ENCODE results near the gene SLC24A4.
"Not testable (repeated sequence)": the region's sequence is repeated elsewhere in the genome, so short reads cannot be mapped to it uniquely, and the experiment has no call there.

The SLC24A4 gene

DNA sequence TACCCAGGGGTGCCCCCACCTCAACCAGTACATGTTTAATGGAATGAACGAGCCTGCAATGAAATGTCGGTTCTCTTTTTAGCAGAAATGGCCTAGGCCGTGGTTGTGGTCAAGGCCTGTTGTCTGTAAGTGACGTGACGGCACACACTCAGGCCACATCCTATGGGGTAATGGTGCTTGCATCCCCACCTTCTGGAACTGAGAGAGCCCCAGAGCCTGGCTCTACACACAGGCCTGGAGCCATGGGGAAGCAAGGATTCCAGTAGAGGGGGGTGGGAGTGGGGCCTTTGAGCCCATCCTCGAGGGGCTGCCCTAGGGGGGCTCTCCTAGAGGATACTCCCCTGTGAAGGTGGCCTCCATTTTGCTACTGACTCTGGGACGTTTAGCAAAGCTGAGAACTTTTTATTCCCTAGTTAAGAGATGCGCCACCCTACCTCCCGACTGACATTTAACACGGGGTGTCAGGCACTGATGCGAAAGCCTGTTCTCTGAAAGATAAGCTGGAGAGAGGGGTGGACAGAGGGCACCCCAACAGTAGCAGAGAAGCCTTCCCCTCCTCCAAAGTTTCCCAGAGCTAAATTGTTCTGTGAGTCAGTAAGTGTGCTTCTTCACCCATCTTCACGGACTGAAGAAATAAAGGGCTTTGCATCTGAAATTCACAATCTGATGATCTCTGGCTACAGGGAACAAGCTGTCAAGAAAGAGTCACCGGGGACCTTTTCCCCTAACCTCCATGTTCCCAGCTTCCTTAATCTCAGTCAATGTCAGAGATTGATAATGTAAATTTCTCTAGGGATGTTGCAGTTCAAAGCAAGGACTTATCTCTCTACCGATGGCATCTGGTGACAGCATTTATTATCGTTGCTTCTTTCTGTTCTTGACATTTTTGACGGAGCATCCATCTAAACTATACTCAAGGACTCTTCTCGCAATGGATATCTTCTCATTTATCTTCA lies 197.4 kb downstream of the SLC24A4 start:
- no peak for DNase-seq (ENCODE audit: low read depth)

DNA sequence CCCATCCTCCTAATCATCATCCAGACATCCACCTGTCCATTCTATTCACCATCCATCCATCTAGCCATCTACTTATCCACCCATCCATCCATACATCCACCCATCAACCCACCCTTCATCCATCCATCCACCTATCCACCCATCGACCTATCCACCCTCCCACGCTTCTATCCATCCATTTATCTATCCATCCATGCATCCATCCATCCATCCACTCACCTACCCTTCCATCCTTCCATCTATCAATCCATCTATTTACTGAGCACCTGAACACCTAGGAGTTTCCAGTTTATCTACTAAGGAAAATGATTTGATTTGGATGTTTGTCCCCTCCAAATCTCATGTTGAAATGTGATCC lies 198.1 kb downstream of the SLC24A4 start:
- no peak for DNase-seq (ENCODE audit: low read depth)

DNA sequence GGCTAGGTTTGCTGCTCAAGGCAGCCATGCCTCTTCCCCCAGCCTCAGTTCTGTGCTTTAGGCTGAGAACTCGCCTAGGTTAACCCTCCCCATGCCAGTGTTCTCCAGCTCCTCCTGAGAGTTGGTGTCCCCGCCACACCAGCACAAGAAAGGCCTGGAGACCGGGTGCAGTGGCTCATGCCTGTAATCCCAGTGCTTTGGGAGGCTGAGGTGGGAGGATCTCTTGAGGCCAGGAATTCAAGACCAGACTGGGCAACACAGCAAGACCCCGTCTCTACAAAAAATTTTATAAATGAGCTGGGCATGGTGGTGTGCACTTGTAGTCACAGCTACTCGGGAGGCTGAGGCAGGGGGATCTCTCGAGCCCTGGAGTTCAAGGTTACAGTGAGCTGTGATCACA lies 200.8 kb downstream of the SLC24A4 start:
- no peak for DNase-seq (ENCODE audit: low read depth)

DNA sequence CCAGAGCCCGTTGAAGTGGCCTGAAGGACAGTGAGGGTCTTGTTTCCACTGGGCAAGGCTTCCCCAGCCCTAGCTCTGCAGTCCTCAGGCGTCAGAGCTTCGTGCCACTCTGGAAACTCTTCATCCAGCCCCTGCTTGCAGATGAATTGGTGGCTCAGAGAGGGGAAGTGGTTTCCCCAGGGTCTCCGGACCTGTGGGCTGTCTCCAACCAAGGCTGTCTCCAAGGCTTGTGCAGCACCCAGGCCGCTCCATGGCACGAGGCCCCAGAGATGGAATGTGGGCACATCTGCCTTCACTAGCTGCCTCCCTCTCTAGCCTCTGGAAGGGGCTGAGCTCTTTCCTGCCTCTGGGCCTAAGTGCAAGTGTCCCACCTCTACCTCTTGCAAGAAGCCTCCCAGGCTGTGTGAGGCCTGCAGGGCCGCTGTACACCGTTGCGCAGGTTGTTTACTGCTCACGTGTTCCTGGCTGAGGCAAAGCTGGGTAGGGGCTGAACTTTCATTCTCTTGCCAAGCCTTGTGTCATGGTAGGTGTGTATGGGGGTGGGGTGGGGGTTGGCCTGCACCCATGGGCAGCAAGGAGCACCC lies 201.7 kb downstream of the SLC24A4 start:
- DNase-seq (ENCODE audit: low read depth): no peak

DNA sequence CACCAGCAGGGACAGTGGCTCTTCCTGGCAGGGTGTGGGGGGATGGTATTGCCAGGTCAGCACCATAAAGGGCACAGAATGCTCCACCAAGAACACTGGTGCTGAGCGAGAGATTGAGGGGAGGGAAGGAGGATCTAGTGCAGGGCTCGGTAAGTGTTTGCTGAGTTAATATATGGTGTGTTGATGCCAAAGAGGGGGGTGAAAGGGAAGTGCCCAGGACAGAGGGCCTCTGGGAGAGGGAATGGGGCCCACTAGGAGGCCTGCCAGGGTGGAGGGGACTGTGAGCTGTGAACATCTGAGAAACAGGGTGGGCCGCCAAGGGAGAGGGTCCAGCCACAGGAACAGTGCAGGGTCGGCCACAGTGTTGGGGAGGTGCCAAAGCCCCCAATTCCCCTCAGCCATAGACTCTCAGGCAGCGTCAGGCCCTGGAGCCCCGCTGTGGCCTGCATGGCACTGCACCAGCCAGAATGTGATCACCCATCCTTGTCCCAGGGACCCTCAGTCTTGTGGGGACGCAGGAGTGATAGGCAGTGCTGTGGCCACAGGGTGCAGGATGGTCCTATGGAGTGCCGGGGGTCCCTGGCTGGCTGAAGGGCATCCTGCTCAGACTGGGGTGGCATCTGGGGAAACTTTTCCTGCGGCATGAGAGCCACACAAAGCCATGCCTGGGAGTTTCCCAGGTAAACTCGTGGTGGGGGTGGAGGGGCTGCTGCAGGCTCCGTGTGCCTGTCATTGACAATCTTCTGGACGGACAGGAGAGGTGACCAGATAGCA lies 202.5 kb downstream of the SLC24A4 start:
- no peak for DNase-seq (ENCODE audit: low read depth)

DNA sequence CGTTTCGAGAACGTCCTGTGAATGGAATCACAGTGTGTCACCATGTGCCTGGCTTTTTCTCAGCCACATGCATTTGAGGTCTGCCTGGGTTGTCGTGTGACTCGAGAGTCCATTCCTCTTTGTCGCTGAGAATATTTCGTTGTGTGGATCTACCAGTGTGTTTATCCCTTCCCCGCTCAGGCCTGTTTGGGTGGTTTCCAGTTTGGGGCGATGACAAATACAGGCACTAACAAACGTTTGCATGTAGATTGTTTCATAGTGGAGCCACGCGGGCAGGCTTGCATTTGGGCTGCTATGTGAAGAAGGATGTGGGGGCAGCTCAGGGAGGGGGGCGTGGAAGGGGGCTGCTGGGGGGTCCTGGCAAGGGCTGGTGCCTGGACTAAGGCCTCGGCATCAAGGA lies 204.8 kb downstream of the SLC24A4 start:
- no peak for DNase-seq (ENCODE audit: low read depth)

DNA sequence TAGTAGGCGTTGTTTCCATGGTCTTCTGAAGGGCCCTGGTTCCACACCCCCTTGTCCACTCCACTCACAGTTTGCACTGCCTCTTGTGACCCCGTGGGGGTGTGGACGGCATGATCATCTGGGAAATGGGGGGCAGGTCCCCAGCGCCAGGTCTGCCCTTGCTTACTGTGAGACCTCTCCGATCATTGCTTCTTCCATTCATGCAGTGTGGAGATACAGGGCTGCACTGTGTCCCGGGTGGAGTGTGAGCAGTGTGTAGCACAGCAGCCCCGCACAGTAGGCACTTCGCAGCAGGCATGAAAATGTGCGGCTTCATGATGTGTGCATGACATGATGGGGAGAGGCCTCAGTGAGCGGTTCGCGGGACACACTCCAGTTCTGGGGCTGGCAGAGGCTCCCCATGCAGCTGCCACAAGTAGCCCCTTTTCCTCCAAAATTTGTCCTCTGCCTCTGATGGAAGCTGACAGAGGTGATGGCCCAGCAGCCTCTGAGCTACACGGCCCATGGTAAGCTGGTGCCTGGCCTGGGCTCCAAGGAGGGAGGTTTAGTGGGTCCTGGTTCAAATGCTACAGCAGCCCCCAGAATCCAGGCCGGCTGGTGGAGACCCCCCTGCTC lies 205.6 kb downstream of the SLC24A4 start:
- DNase-seq (ENCODE audit: low read depth): no peak

DNA sequence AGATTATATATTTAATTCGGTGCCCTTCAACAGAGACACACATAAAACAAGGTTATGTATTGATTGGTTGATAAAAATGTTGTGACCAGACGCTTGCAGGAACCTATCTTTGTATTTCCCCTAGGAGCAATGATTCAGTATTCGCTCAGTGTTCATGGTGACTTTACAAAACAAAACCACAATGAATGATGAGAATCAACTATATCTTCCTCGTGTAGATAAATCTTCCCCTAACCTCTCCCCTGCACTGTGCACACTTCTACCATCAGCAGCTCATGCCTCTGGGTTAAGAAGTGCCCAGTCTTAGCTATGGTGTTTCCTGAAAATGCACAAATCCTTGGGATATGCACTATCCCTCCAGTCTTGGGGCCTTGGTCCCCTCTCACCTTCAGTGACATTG lies 206.9 kb downstream of the SLC24A4 start:
- DNase-seq (ENCODE audit: low read depth): no peak

DNA sequence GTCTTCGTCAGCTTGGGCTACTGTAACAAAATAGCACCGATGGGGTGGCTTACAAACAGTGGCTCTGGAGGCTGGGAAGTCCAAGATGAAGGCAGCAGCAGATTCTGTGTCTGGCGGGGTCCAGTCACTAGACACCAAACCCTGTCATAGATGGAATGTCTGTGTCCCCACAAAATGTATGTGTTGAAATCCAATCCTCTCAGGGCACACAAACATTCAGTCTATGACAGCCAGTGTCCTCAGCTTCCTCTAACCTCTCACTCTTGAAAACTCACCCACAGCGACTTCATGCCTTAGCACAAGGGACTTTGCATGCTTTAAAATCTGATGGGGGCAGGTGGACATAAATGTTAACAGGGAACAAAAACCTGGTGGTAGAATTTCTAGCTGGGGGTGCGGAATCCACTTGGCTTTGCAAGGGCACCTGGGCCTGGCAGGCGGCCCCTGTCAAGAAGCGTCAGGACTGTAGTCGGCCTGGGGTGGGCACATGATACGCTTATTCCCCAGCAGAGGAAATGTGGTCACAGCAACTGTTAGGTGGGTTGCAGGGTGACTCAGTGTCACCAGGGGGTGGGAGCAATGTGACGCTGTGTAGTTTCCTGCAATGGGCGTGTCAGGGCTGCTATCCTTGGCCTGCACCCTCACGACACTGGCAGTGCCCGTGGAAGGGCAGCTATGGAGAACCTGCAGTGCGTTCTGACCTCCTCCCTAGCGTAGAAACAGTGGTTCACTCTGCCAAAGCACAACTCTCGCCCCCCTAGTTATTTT lies 208.3 kb downstream of the SLC24A4 start:
- peak; percentile 56 for DNase-seq (ENCODE audit: low read depth)

DNA sequence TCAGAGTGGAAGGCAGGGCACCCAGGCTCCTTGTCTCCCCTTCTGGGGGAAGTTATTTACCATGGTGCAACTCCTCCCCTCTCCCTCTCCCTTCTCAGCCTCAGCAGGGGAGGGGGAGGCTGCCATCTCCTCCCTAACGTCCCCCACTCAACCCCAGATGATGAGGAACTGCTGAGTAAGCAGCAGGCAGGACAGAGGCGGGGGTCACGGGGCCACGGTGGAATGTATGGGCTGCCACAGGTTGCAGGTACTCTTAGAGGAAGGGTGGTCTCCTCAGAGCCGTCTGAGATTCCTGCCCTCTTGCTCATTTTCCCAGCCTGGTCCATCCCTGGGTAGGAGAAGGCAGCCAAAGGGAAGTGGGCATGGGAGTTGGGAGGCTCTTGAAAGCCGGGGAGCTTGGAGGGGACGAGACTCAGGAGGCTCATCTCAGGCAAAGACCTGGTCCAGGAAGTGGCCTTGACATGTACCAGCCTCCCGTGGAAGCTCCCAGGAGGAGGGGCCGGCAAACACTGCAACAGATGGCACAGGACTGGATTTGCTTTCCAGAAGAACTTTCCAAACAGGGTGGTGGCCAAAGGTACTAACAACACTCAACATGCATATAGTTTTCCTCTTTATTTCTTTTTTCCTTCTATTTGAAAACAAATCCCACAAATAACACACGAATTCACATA lies 209.7 kb downstream of the SLC24A4 start:
- DNase-seq (ENCODE audit: low read depth): no peak

DNA sequence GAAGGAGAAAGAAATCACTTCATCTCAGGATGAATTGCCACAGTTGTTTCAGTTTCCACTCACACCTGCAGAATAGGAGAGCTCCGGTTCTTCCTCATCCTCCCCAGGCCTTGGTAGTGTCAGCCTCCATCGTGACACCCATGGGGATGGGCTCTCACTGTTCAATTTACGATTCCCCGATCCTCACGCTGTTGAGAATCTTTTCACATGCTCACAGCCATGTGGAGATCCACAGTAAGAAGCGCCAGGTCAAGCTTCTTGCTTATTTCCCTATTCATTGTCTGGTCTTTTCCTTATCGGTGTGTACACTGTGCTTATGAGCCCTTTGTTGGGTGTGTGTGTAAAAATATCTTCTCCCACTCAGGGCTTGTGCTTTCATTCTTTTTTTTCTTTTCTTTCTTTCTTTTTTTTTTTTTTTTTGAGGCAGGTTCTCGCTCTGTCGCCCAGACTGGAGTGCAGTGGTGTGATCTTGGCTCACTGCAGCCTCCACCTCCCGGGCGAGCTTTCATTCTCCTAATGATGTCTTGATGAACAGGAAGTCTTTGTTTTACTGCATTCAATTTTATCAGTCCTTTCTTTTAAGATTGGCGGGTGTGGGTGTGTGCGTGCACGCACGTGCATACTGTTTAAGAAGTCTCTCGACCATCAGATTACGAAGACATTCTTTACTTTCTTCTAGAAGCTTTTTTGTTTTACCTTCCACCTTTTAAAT lies 212.1 kb downstream of the SLC24A4 start:
- no peak for DNase-seq (ENCODE audit: low read depth)

DNA sequence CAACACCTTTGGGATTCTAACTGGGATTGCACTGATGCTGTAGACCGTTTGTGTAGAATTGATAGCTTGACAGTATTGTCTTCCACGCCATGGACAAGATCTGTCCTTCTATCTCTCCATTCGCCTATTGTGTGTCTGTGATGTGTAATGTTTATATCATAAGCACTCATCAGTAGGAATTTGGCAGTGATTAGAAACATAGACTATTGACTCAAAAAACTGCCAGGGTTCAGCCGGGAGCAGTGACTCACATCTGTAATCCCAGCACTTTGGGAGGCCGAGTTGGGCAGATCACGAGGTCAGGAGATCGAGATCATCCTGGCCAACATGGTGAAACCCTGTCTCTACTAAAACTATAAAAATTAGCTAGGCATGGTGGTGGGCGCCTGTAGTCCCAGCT lies 213.3 kb downstream of the SLC24A4 start:
- DNase-seq (ENCODE audit: low read depth): not testable (repeated sequence)

DNA sequence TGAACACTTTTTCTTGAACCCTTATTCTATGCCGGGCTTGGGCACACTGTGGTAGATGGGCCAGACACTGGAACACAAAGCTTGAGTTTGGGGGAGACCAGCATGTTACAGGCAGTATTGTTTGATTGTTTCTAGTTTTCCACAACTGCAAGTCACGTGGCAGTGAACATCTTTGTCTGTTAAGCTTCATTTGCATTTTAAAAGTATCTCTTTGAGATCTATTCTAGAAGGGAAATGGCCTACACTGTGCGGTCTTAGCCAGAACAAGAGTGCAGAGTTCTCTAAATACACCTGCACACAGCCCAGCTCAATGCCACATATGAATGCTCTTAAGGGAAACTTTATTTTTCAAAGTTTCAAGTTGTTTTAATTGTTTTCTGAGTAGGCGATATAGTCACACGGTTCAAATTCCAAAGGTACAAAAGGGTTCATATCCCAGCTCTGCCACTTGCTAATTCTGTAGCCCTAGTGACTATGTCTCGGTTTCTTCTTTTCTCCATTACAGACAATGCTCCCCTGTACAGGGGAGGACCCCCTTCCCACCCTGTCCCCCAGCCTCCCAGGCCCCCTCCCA lies 215.5 kb downstream of the SLC24A4 start:
- no peak for DNase-seq (ENCODE audit: low read depth)

DNA sequence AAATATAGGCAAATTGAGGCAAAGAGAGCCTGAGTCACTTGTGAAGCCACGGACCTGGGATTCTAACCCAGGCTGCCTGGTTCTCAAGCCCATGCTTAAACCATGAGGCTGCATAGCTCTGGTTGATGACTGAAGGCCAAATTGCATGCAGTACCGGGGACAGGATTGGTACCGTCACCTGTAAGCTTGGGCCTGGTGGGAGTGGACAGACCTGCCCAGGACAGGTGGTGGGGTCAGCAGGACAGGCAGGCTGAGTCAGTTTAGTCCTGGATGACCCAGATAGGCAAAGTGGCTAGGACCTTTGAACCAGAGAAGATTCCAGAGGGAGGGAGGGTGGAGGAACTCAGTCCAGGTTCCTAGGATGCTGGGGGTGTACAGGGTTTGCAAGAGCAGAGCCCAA lies 216.5 kb downstream of the SLC24A4 start:
- DNase-seq (ENCODE audit: low read depth): no peak

DNA sequence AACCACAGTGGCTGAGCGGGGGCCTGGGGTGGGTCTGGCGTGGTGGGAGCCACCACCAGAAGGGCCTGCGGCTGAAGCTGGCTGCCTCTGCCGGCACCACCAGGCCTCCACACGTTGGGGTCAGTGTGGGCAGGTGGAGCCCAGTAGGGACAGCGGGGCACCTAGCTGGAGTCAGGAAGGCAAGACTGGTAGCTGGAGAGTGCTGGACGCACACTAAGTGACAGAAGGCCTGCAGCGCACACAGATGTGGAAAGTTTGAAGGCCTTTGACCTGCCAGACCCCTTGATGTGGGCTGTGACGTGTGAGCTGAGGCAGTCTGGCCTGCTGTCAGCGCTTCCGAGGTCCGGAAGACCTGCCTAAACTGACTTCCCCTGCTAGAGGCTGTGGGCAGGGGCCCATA lies 216.9 kb downstream of the SLC24A4 start:
- no peak for DNase-seq (ENCODE audit: low read depth)

DNA sequence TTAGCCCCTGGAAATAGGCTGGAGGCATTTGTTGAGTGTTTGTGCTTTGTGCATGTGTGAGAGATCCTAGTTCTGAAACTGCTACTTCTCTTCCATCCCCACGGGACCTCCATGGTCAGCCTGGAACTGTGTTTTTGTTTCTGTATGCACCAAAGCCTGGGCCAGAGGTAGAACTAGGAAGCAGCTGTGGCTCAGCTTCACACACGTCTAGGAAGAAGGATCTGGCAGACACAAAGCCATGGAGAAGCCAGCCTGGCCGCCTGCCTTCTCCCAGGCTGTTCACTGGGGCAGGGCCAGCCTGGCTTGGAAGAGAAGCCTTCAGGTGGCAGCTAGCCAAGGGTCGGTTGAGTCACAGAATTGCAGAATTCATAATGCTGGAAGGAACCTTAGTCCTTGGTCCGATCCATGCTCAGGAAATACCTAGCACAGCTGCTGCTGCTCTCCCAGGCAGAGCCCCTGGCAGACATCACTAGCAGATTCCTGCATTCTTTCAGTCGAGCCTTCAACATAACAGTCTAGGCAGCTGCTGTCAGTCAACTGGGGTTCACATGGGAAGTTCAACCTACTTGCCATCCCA lies 217.6 kb downstream of the SLC24A4 start:
- DNase-seq (ENCODE audit: low read depth): no peak

DNA sequence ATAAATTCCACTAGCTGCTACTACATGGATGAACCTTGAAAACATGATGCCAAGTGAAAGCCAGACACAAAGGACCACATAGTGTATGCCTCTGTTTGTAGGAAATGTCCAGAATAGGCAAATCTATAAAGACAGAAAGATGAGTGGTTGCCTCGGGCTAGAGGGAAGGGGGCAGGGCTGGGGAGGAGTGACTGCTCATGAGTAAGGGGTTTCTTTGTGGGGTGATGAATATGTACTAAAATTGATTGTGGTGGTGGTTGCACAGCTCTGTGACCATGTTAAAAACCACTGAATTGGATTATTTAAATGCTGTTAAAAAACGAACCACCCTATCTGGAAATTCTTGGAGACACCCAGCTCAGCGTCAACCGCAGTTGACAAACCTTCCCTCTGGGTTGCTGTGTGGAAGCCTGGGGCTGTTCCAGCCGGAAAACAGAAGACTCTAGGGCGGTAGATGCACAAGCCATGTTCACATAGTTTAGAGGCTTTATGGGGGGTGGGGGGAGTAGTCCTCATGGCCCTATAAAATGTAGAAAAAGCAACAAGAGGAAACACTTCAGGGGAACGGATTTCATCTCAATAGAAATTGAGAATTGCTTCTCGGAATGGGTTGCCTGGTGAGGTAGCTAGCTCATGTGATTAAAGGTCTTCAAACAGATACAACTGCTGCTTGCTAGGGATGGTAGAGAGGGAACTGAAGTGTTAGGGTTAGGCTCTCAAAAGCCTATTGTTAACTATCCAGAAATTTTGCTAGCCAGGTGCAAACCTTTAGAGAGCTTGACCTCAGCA lies 220.0 kb downstream of the SLC24A4 start:
- no peak for DNase-seq (ENCODE audit: low read depth)

DNA sequence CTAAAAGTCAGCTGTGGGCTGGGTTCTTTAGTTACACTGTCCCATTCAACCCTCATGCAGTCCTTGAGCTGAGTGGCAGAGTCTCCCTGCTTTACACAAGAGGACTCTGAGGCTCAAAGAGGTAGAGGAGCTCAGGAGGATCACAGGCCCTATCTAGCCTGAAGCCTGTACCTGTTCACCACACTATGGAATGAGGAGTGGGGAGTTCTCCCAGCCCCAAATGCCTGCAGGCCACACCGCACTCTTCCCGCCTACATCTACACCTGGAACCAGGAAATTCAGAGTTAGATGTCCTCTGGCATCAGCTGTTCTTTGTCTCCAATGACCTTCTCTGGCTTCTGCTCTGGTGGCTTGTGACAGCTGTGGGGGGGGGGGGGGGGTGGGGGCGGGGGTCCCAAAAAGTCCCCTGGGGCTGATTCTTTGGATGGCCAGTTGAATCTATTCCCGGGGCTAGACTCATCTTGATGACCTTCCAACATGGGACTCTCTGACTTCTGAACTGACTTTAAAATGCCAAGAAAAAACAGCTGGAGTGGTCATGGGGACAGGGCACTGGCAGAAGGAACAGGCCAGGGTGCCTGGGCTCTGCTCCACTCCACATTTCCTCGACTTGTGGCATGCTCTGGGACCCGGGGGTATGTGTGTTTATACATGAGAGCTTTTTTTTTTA lies 221.2 kb downstream of the SLC24A4 start:
- no peak for DNase-seq (ENCODE audit: low read depth)

Data from activated T-cell treated with anti-CD3 and anti-CD28 coated beads for 1 hour (primary cell).